B cell (primary cell): Measurements from ENCODE around the gene SPATA2L. TPM values are rescaled to one million over a fixed set of nuclear protein-coding genes. Genes with fewer than 3 reads are reported as not detected.

ENCODE experiments used
- ATAC-seq: fragments of 200-7000 bp; cut with Tn5 transposase; one replicate; pipeline ENCODE4 v1.10.0; 2021; ENCODE audit warnings: low read depth, mild to moderate bottlenecking, moderate number of reproducible peaks, moderate library complexity
- CTCF ChIA-PET: fragments of 350-600 bp; sonication (Branson Sonifier 250); formaldehyde crosslinking; loops from one replicate; lab custom pipeline; 2021; ENCODE audit warnings: antibody characterized with exemption, inconsistent platforms; lab: Charles Lee
- POLR2A ChIA-PET: fragments of 350-600 bp; sonication (Branson Sonifier 250); formaldehyde crosslinking; loops from one replicate; lab custom pipeline; 2021; ENCODE audit warnings: antibody characterized with exemption; lab: Charles Lee
- DNase-seq: peaks from one replicate; pipeline ENCODE4 v3.0.0; 2013
- H2AFZ ChIP-seq: 2 replicates; pipeline ENCODE4 v1.6.1; 2012; ENCODE audit warnings: mild to moderate bottlenecking, low read depth, low read length; ENCODE audit not compliant: insufficient read depth, poor library complexity, severe bottlenecking
- H3K27ac ChIP-seq, 2 donors: 1 replicate in 1 of 2; 2 replicates in 1 of 2; pipeline ENCODE4 v1.5.1; 2012 to 2013; ENCODE audit warnings: low read length in 2 of 2, mild to moderate bottlenecking in 2 of 2, moderate library complexity in 1 of 2
- H3K27me3 ChIP-seq, 4 experiments: fragments of 200-600 bp in 1 of 4; sonication (generic) in 1 of 4; replicated peaks in 1 of 4; 1 replicate in 2 of 4; 2 replicates in 2 of 4; pipeline versions ENCODE4 v1.6.1 to v1.7.0; 2013 to 2016; ENCODE audit warnings: low read length in 3 of 4, mild to moderate bottlenecking in 2 of 4, mixed read lengths in 1 of 4, moderate library complexity in 1 of 4; ENCODE audit not compliant: insufficient read depth in 4 of 4, control insufficient read depth in 3 of 4; ENCODE audit errors: control extremely low read depth in 1 of 4
- H3K36me3 ChIP-seq, 2 experiments: replicated peaks in 1 of 2; 1 replicate in 1 of 2; 2 replicates in 1 of 2; pipeline versions ENCODE4 v1.6.1 to v1.7.1; 2013; ENCODE audit warnings: low read length in 1 of 2; ENCODE audit not compliant: insufficient read depth in 2 of 2, control insufficient read depth in 1 of 2; ENCODE audit errors: control extremely low read depth in 1 of 2, extremely low read depth in 1 of 2
- H3K4me1 ChIP-seq, 2 donors: fragments of 200-600 bp in 1 of 2; sonication (generic) in 1 of 2; 1 replicate in 1 of 2; 2 replicates in 1 of 2; pipeline versions ENCODE4 v1.5.1 to v1.6.1; 2013 to 2017; ENCODE audit warnings: low read length in 2 of 2; ENCODE audit not compliant: control insufficient read depth in 2 of 2, insufficient read depth in 2 of 2
- H3K4me2 ChIP-seq: replicated peaks from 2 replicates; pipeline ENCODE3; 2012; ENCODE audit warnings: mild to moderate bottlenecking, low read depth, low read length; ENCODE audit not compliant: poor library complexity, severe bottlenecking
- H3K4me3 ChIP-seq, 5 experiments: fragments of 200-600 bp in 1 of 5; sonication (generic) in 1 of 5; 1 replicate in 3 of 5; 2 replicates in 2 of 5; pipeline versions ENCODE4 v1.5.1 to v1.7.0; 2011 to 2016; ENCODE audit warnings: low read length in 4 of 5, mild to moderate bottlenecking in 4 of 5, low read depth in 2 of 5, control low read depth in 1 of 5, moderate library complexity in 1 of 5; ENCODE audit not compliant: insufficient read depth in 1 of 5; ENCODE audit errors: control extremely low read depth in 1 of 5, extremely low read depth in 1 of 5
- H3K79me2 ChIP-seq: fragments of 200-600 bp; sonication (generic); one replicate; pipeline ENCODE4 v1.6.0; 2016; ENCODE audit warnings: low read length; ENCODE audit not compliant: control insufficient read depth, insufficient read depth
- H3K9ac ChIP-seq: fragments of 200-600 bp; sonication (generic); 2 replicates; pipeline ENCODE4 v1.6.1; 2017; ENCODE audit warnings: mild to moderate bottlenecking, low read length, moderate library complexity
- H3K9me3 ChIP-seq, 3 donors: one replicate each; pipeline versions ENCODE4 v1.6.1 to v1.7.1; 2013; ENCODE audit warnings: low read length in 2 of 3; ENCODE audit not compliant: control insufficient read depth in 2 of 3, insufficient read depth in 1 of 3; ENCODE audit errors: control extremely low read depth in 1 of 3
- H4K20me1 ChIP-seq: 2 replicates; pipeline ENCODE4 v1.6.0; 2012; ENCODE audit warnings: mild to moderate bottlenecking, low read length; ENCODE audit not compliant: insufficient read depth, control insufficient read depth, poor library complexity, severe bottlenecking
- H3K27ac Mint-ChIP-seq: one replicate; pipeline ENCODE4 v1.8.0; 2021; ENCODE audit warnings: mixed read lengths
- H3K27me3 Mint-ChIP-seq: one replicate; pipeline ENCODE4 v1.8.0; 2021; ENCODE audit warnings: mixed read lengths
- H3K4me1 Mint-ChIP-seq: one replicate; pipeline ENCODE4 v1.8.0; 2021; ENCODE audit warnings: mixed read lengths
- H3K4me3 Mint-ChIP-seq: one replicate; pipeline ENCODE4 v1.8.0; 2021; ENCODE audit warnings: mixed read lengths
- H3K9me3 Mint-ChIP-seq: one replicate; pipeline ENCODE4 v1.8.0; 2022; ENCODE audit warnings: mixed read lengths; ENCODE audit not compliant: insufficient read depth
- EZH2 ChIP-seq: IDR thresholded peaks from 2 replicates; pipeline ENCODE4 v1.6.1; 2012; ENCODE audit warnings: borderline replicate concordance, low read depth, mild to moderate bottlenecking, moderate library complexity, low read length; ENCODE audit not compliant: insufficient read depth, poor library complexity, severe bottlenecking
- WGBS: methylation state at CpG from one replicate; pipeline ENCODE4 v1.1.5; 2013; ENCODE audit warnings: missing lambda C conversion rate; ENCODE audit not compliant: insufficient coverage; 5-methylcytosine and 5-hydroxymethylcytosine counted together
- intact Hi-C: fragments of 100-400 bp; cut with micrococcal nuclease; formaldehyde crosslinking; loops from one replicate; pipeline ENCODE4 v1.10.0; 2022
- polyA plus RNA-seq: library from polyadenylated mRNA; depleted of rRNA; stranded (reverse); fragments of >200 nt; gene quantifications from 2 replicates; pipeline ENCODE4 v1.2.3, GENCODE V29; 2012
- total RNA-seq, 2 donors: library from RNA; stranded (reverse); fragments of 120-200 nt in 1 of 2; gene quantifications; 1 replicate in 1 of 2; 2 replicates in 1 of 2; pipeline versions ENCODE4 v1.2.3 to v1.2.4, GENCODE V29; 2013 to 2022
- TF ChIP-seq, protein P1 (sequence below): fragments of 200-600 bp; IDR thresholded peaks from one replicate; pipeline ENCODE4 v1.8.0; 2022; ENCODE audit warnings: antibody characterized with exemption, mild to moderate bottlenecking

The SPATA2L gene
- total and polyA plus RNA-seq, 2 donors (not counting 1 experiment from before 2014, with no cell fraction given) = 16.4 to 32.1 TPM

- Histone ChIP-seq H3K27me3 (no peaks in the 10 kb centered on the region), H3K4me3 (peak within 1 kb of the TSS; percentile 61 to 97 (median 72)), H3K27ac (peak within 1 kb of the TSS; percentile 59 to 92), H2AFZ (peak within 1 kb of the TSS; percentile 76), H3K9ac (peak within 1 kb of the TSS; percentile 86), H3K79me2 (peaks cover 56% of the 10 kb centered on the region), H3K4me1 (peaks cover 27 to 34% of the 10 kb centered on the region in 2 donors), H4K20me1 (peaks cover 53% of the 10 kb centered on the region), H3K36me3 (peaks cover 0 to 29% of the 10 kb centered on the region in 2 experiments), H3K9me3 (peaks cover 0 to 3% (median 0%) of the 10 kb centered on the region in 3 donors), H3K4me2 (peak within 1 kb of the TSS; percentile 100)
- ATAC-seq (peak; percentile 71), DNase-seq (peak; percentile 90)
- H3K4me1 Mint-ChIP-seq = peaks cover 26% of the 10 kb centered on the region
- H3K27ac Mint-ChIP-seq = peak within 1 kb of the TSS; percentile 92
- peak within 1 kb of the TSS; percentile 88 for H3K4me3 Mint-ChIP-seq
- ChIA-PET POLR2A (interaction anchor here (0.6 to 0.9 kb wide), 2 partner anchors 15 to 152 kb away, joined by 3 to 4 read pairs; partner anchors contain the start of gene TCF25), CTCF (interaction anchor here (1.2 to 1.5 kb wide), 3 partner anchors 15 to 140 kb away, joined by 4 to 7 read pairs (median 4); no protein-coding TSS in a partner anchor)
- WGBS = under 1% methylated on average over 103 of the region's 103 CpGs
- no peaks in the 10 kb centered on the region for H3K9me3 Mint-ChIP-seq
- intact Hi-C loops = loop anchor here (1.0 to 5.0 kb wide), 5 partner anchors 10 to 152 kb away; partner anchors contain the start of genes CDK10, FANCA and TCF25
- H3K27me3 Mint-ChIP-seq = no peaks in the 10 kb centered on the region
- TF ChIP-seq, protein P1, sequence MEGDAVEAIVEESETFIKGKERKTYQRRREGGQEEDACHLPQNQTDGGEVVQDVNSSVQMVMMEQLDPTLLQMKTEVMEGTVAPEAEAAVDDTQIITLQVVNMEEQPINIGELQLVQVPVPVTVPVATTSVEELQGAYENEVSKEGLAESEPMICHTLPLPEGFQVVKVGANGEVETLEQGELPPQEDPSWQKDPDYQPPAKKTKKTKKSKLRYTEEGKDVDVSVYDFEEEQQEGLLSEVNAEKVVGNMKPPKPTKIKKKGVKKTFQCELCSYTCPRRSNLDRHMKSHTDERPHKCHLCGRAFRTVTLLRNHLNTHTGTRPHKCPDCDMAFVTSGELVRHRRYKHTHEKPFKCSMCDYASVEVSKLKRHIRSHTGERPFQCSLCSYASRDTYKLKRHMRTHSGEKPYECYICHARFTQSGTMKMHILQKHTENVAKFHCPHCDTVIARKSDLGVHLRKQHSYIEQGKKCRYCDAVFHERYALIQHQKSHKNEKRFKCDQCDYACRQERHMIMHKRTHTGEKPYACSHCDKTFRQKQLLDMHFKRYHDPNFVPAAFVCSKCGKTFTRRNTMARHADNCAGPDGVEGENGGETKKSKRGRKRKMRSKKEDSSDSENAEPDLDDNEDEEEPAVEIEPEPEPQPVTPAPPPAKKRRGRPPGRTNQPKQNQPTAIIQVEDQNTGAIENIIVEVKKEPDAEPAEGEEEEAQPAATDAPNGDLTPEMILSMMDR = no peak
- no peak for TF ChIP-seq EZH2
Measured at GRCh38 chr16:89720813-89721545, 19.5 kb upstream of the SPATA2L start, which contains the start of the genes VPS9D1 and ZNF276. Gene VPS9D1 (minus strand): TSS chr16:89720898. CDS start chr16:89720861, 37 bp downstream. Gene ZNF276 (plus strand): TSS chr16:89721537. CDS start chr16:89721641, 104 bp downstream.

DNA sequence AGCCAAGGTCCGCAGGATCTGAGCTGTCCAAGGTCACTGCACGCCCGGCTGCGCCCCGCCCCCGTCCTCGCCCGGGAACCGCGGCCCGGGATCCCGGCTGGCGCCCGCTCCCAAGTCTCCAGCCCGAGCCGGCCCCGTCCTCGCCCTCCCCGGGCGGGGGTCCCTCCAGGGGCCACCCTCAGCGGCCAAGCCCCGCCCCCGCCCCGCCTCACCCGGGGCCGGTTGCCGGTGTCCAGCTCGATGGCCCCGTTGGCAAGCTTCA is 19.0 kb upstream of the SPATA2L start:
- no peak for DNase-seq
- TF ChIP-seq EZH2 = no peak
- TF ChIP-seq, protein P1 = no peak
- Histone ChIP-seq H3K27ac (peak overlapping the region in 1 of 2 donors; percentile 92), H3K4me2 (peak overlapping the region; percentile 100), H2AFZ (peak overlapping the region; percentile 76), H3K4me1 (peaks cover 27 to 34% of the 10 kb centered on the region in 2 donors), H3K79me2 (peaks cover 51% of the 10 kb centered on the region), H3K4me3 (peak overlapping the region; percentile 53 to 97 (median 65)), H3K27me3 (no peaks in the 10 kb centered on the region), H3K9me3 (peaks cover 0 to 3% (median 0%) of the 10 kb centered on the region in 3 donors), H4K20me1 (peaks cover 48% of the 10 kb centered on the region), H3K36me3 (peaks cover 0 to 26% of the 10 kb centered on the region in 2 experiments), H3K9ac (peak overlapping the region; percentile 86)
- intact Hi-C loops = loop anchor here (5.0 kb wide), 1 partner anchor 33 kb away; the partner anchor contains the start of gene CDK10
- Mint-ChIP-seq H3K4me3 (peak overlapping the region; percentile 81), H3K9me3 (no peaks in the 10 kb centered on the region), H3K27me3 (no peaks in the 10 kb centered on the region), H3K27ac (peak overlapping the region; percentile 83), H3K4me1 (peaks cover 26% of the 10 kb centered on the region)
- peak; percentile 5 for ATAC-seq
- ChIA-PET CTCF (interaction anchor here (1.2 to 1.5 kb wide), 3 partner anchors 15 to 140 kb away, joined by 4 to 7 read pairs (median 4); no protein-coding TSS in a partner anchor), POLR2A (interaction anchor here (0.6 to 0.9 kb wide), 2 partner anchors 14 to 153 kb away, joined by 3 to 4 read pairs; partner anchors contain the start of gene TCF25)
- under 1% methylated on average over 29 of the region's 29 CpGs for WGBS
